Lung (tissue), 12 donors: ENCODE data around the gene CPNE6. TPM values are rescaled to one million over a fixed set of nuclear protein-coding genes. Genes with fewer than 3 reads are reported as not detected.
"Not testable (repeated sequence)": the region's sequence is repeated elsewhere in the genome, so short reads cannot be mapped to it uniquely, and the experiment has no call there.

Source experiments
- ATAC-seq: fragments of 200-7000 bp; cut with Tn5 transposase; one replicate; pipeline ENCODE4 v1.9.1; 2020; ENCODE audit warnings: moderate number of reproducible peaks; ENCODE audit not compliant: insufficient read depth, low FRiP score
- DNase-seq, 3 donors: peaks; one replicate each; pipeline ENCODE4 v3.0.0-alpha.2; 2013 to 2017
- H3K27ac ChIP-seq, 2 donors: one replicate each; pipeline ENCODE4 v1.5.1; 2013; ENCODE audit warnings: mild to moderate bottlenecking in 2 of 2, moderate library complexity in 2 of 2, control low read depth in 1 of 2, inconsistent platforms in 1 of 2, low read depth in 1 of 2, low read length in 1 of 2
- H3K27me3 ChIP-seq, 3 donors: one replicate each; pipeline ENCODE4 v1.5.1; 2013; ENCODE audit warnings: low read length in 2 of 3; ENCODE audit not compliant: control insufficient read depth in 3 of 3, insufficient read depth in 3 of 3
- H3K36me3 ChIP-seq, 4 donors: one replicate each; pipeline ENCODE4 v1.5.1; 2013; ENCODE audit warnings: low read length in 4 of 4, mild to moderate bottlenecking in 1 of 4, moderate library complexity in 1 of 4; ENCODE audit not compliant: control insufficient read depth in 4 of 4, insufficient read depth in 4 of 4
- H3K4me1 ChIP-seq, 5 donors: one replicate each; pipeline ENCODE4 v1.5.1; 2013; ENCODE audit warnings: low read length in 5 of 5, mild to moderate bottlenecking in 2 of 5, moderate library complexity in 1 of 5; ENCODE audit not compliant: control insufficient read depth in 5 of 5, insufficient read depth in 5 of 5
- H3K4me3 ChIP-seq: one replicate; pipeline ENCODE4 v1.5.1; 2013; ENCODE audit warnings: mild to moderate bottlenecking, control low read depth, moderate library complexity
- H3K9ac ChIP-seq, 2 donors: one replicate each; pipeline ENCODE4 v1.5.1; 2013; ENCODE audit warnings: low read length in 2 of 2, control low read depth in 1 of 2; ENCODE audit not compliant: insufficient read depth in 1 of 2
- H3K9me3 ChIP-seq, 4 donors: one replicate each; pipeline ENCODE4 v1.5.1; 2013; ENCODE audit warnings: low read length in 3 of 4, mild to moderate bottlenecking in 1 of 4, moderate library complexity in 1 of 4; ENCODE audit not compliant: control insufficient read depth in 4 of 4, insufficient read depth in 3 of 4
- CTCF ChIP-seq: IDR thresholded peaks from 2 replicates; pipeline ENCODE4 v1.5.1; 2012; ENCODE audit warnings: mild to moderate bottlenecking; ENCODE audit errors: control extremely low read depth, extremely low read depth
- WGBS, 2 donors: extraction: QIAGEN DNeasy Blood & Tissue Kit; methylation state at CpG; one replicate each; pipeline ENCODE4 v1.1.7; 2013; 5-methylcytosine and 5-hydroxymethylcytosine counted together
- polyA plus RNA-seq, 2 donors: library from polyadenylated mRNA; stranded (reverse); fragments of 200-250 nt; gene quantifications; one replicate each; pipeline ENCODE4 v1.2.1, GENCODE V29; 2013
- total RNA-seq, 2 donors: library from RNA; depleted of rRNA in 1 of 2; stranded (reverse); fragments of >200 nt in 1 of 2; gene quantifications; one replicate each; pipeline ENCODE4 v1.2.1, GENCODE V29; 2014 to 2021
- donor health status: control.
- donor health status: control.
- donor health status: Bipolar disorder and iron deficiency.
- donor health status: healthy.
- donor health status: DM: yes; HTN: yes; CAD: no.

CPNE6 gene
- total and polyA plus RNA-seq, 4 donors: not detected

DNA sequence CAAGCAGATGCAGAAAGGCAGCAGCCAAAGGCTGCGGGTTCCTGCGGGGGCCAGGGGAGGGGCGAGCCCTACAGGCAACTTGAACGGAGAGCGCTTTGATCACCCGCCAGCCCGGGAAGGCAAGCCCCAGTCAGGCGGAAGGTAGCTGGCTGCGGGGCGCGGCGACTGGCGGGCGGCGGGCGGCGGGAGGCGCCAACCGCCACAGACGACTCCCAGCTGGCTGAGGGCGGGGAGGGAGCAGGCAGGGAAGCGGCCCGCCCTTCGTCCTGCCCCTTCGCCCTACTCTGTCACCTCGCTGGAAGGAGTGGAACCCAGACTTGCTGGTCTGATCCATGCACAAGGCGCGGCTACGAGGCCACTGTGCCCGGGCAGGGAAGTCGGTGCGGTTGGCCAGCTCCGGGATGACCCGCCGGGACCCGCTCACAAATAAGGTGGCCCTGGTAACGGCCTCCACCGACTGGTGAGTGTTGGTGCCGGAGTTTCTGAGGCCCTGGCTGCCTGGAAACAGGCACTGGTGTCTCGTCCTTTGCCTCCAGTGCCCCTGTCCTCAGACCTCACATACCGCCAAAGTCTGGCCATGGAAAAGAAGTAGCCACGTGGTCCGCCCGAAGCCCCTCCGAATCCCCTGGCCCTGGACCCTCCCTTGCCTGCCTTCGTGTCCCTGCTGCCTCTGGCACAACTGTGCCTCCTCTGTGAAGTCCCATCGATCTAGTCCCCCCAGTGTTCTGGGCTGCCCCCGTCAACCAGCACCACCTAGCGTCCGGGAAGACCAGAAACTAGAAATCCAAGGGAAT lies 35.0 kb upstream of the CPNE6 start:
- H3K27ac ChIP-seq: peak overlapping the region; percentile 78 to 89
- peak overlapping the region in 1 of 2 donors; percentile 80 for H3K9ac ChIP-seq
- WGBS, 2 donors: 0 to 1% methylated on average over 36 to 50 of the region's 50 CpGs
- H3K4me1 ChIP-seq: peaks cover 0 to 19% (median 6%) of the 10 kb centered on the region in 5 donors
- H3K36me3 ChIP-seq: peaks cover 0 to 1% (median 0%) of the 10 kb centered on the region in 4 donors
- H3K9me3 ChIP-seq: peaks cover 0 to 5% (median 1%) of the 10 kb centered on the region in 4 donors
- peak; percentile 62 for TF ChIP-seq CTCF
- H3K27me3 ChIP-seq: no peaks in the 10 kb centered on the region
- DNase-seq: peak; percentile 79 to 89 (median 88)
- peak overlapping the region; percentile 51 for H3K4me3 ChIP-seq
- ATAC-seq: peak; percentile 88

DNA sequence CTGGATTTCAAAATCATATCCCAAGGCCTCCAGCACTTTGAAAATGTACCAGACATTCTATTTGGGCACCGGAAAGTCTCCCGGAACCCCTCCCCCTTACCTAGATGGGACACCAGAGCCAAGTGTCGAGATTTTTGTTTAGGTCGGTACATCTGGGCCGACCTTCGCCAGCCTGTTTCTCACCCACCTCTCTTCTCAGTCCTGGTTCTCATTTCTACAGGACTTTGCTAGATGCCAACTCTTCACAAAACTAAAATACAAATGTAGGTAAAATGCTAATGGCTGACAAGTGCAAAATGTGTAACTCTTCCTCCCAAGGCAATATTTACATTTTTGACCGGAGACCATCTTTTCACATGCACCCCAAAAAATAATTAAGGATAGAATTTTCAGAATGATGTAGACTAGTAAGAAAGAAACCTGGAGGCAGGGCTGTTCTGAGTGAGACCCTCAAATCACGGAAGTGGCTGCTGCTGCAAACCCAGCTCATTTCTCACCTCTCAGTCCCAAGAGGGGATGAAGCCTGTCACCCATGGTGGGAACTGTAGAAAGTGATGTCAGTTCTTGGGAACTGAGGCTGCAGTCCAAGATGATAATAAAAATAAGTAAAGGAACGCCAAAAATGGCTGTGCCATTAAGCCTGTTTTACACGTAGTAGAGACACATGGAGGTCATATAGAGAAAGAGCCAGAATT lies 34.3 kb upstream of the CPNE6 start:
- H3K9me3 ChIP-seq, ATAC-seq, H3K27me3 ChIP-seq, H3K9ac ChIP-seq, H3K4me3 ChIP-seq, H3K36me3 ChIP-seq, DNase-seq: not testable (repeated sequence)
- WGBS, 2 donors: 39 to 53% methylated on average over 10 of the region's 10 CpGs
- Histone ChIP-seq H3K4me1 (peaks cover 0 to 19% (median 6%) of the 10 kb centered on the region in 5 donors), H3K27ac (peak overlapping the region; percentile 78 to 89)

DNA sequence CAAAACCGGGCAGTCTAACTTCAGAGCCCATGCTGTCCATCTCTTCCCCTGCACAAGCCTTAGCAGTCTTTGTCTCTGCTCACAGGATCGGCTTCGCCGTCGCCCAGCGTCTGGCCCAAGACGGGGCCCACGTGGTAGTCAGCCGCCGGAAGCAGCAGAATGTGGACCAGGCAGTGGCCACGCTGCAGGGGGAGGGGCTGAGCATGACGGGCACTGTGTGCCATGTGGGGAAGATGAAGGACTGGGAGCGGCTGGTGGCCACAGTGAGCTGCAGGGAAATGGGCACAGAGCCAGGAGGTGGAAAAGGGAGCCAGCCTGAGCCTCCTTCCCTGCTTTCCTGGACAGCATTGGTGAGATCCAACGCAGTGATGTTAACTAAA lies 33.7 kb upstream of the CPNE6 start:
- WGBS, 2 donors: 85 to 86% methylated on average over 14 of the region's 14 CpGs
- Histone ChIP-seq H3K27me3 (no peaks in the 10 kb centered on the region), H3K9ac (no peak overlapping the region), H3K4me3 (no peak overlapping the region), H3K27ac (no peak overlapping the region), H3K9me3 (peaks cover 0 to 3% (median under 1%) of the 10 kb centered on the region in 4 donors), H3K36me3 (peaks cover 0 to 1% (median 0%) of the 10 kb centered on the region in 4 donors), H3K4me1 (peaks cover 0 to 19% (median 6%) of the 10 kb centered on the region in 5 donors)
- ATAC-seq (no peak), DNase-seq (no peak)
- no peak for TF ChIP-seq CTCF

DNA sequence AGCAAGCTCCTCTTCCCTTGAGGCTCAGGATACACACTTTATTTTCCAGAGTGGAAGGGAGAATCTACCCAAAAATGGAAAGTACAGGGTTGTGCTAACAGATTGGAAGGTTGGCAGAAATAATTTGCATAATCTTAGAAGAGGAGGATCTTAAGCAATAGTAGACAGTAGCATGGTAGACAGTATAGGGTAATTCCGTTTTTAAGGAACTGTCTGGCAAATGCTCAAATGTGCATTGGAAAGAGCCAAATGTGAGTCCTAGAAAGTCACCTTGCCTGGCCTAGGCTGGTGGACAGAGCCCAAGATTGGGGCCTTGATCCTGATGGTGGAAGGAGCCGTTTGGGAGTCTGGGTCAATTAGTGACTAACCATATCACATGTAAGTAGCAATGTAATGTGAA lies 32.7 kb upstream of the CPNE6 start:
- 61 to 82% methylated on average over 2 of the region's 2 CpGs for WGBS, 2 donors
- ATAC-seq (no peak), DNase-seq (no peak)
- H3K27ac ChIP-seq: no peak overlapping the region
- H3K4me3 ChIP-seq: no peak overlapping the region
- H3K9me3 ChIP-seq: no peaks in the 10 kb centered on the region
- no peak for TF ChIP-seq CTCF
- no peak overlapping the region for H3K9ac ChIP-seq
- peaks cover 0 to 19% (median 4%) of the 10 kb centered on the region in 5 donors for H3K4me1 ChIP-seq
- no peaks in the 10 kb centered on the region for H3K27me3 ChIP-seq
- H3K36me3 ChIP-seq: peaks cover 0 to 1% (median 0%) of the 10 kb centered on the region in 4 donors
